PC-9 (cell line): ENCODE results near the gene TCF3.

ENCODE experiments used
- EZH2 ChIP-seq: fragments of 200-600 bp; sonication (generic); IDR thresholded peaks from 2 replicates; pipeline ENCODE4 v1.8.0; 2017; ENCODE audit warnings: antibody characterized with exemption, low read depth
- TF ChIP-seq, protein P1 (sequence below): fragments of 200-600 bp; sonication (generic); conservative IDR thresholded peaks from 2 replicates; pipeline ENCODE4 v1.6.1; 2017; ENCODE audit warnings: mixed run types, antibody characterized with exemption, mild to moderate bottlenecking, moderate library complexity

DNA sequence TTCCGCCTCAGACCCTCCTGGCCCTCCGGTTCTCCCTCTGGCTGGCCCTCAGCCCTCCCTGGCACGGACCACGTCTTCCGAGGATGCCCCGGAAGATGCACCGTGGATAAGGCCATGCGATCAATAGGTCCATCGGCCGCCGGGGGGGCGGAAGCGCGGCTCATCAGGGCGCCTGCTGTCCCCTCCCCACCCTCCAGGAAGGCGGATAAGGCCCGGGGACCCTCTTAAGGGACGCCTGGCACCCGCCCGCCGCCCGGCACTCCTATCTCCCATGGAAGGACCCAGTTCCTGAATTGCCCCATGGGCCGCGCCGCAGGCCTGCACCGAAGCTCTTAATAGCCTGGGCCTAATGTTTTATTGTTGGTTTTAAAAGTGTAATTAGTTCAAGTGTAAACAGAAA is 46.2 kb upstream of the TCF3 start:
- TF ChIP-seq, protein P1, sequence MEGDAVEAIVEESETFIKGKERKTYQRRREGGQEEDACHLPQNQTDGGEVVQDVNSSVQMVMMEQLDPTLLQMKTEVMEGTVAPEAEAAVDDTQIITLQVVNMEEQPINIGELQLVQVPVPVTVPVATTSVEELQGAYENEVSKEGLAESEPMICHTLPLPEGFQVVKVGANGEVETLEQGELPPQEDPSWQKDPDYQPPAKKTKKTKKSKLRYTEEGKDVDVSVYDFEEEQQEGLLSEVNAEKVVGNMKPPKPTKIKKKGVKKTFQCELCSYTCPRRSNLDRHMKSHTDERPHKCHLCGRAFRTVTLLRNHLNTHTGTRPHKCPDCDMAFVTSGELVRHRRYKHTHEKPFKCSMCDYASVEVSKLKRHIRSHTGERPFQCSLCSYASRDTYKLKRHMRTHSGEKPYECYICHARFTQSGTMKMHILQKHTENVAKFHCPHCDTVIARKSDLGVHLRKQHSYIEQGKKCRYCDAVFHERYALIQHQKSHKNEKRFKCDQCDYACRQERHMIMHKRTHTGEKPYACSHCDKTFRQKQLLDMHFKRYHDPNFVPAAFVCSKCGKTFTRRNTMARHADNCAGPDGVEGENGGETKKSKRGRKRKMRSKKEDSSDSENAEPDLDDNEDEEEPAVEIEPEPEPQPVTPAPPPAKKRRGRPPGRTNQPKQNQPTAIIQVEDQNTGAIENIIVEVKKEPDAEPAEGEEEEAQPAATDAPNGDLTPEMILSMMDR, result no peak
- TF ChIP-seq EZH2, result no peak
